ENCODE measurements around the gene CCDC102A.

- TF ChIP-seq POLR2A (IDR thresholded peaks at IDR 0.05), result no peak
- TF ChIP-seq CTCF (IDR thresholded peaks at IDR 0.05), result no peak
- TF ChIP-seq EP300 (IDR thresholded peaks at IDR 0.05), result no peak
Measured at GRCh38 chr16:57478396-57479204, 57.8 kb downstream of the CCDC102A start.

Measured in tibial nerve (tissue), 4 donors.